ENCODE measurements around the gene OR10A3.

- TF ChIP-seq CTCF (IDR thresholded peaks at IDR 0.05) (no peak), POLR2A (IDR thresholded peaks at IDR 0.05) (no peak)
Measured at GRCh38 chr11:7981619-7982157, 40.2 kb upstream of the OR10A3 start.

All from right lobe of liver (tissue), 4 donors.